ENCODE measurements around the gene STK32B. TPM values are rescaled to one million over a fixed set of nuclear protein-coding genes. Genes with fewer than 3 reads are reported as not detected.

The STK32B gene
- total and polyA plus RNA-seq, 8 donors: 0.61 to 5.5 (median 3.1) TPM

- DNase-seq: no peak
- H3K9me3 ChIP-seq: peaks cover 0 to 22% (median 8%) of the 10 kb centered on the region in 4 donors
- no peak overlapping the region for H3K4me3 ChIP-seq
- 59 to 81% (median 69%) methylated on average over 5 of the region's 5 CpGs for WGBS, 5 donors
- H3K4me1 ChIP-seq: no peaks in the 10 kb centered on the region
- no peak overlapping the region for H3K27ac ChIP-seq
- peaks cover 0 to 24% (median 4%) of the 10 kb centered on the region in 4 donors for H3K36me3 ChIP-seq
- no peaks in the 10 kb centered on the region for H3K27me3 ChIP-seq
- intact Hi-C loops (cut with DNase I; ENCODE audit: low total_unique reads): no loop called here
- TF ChIP-seq CTCF (IDR thresholded peaks at IDR 0.05): no peak
- TF ChIP-seq EP300 (IDR thresholded peaks at IDR 0.05): no peak
- no peak for TF ChIP-seq POLR2AphosphoS5 (IDR thresholded peaks at IDR 0.05)
- TF ChIP-seq POLR2A (IDR thresholded peaks at IDR 0.05): no peak
These were observed 493.5 kb downstream of the STK32B start for GRCh38 chr4:5544762-5545161.

GRCh38 chr4:5545271-5545670 is 494.0 kb downstream of the STK32B start:
- no peak overlapping the region for H3K27ac ChIP-seq
- no peak for DNase-seq
- no peaks in the 10 kb centered on the region for H3K4me1 ChIP-seq
- H3K9me3 ChIP-seq: peaks cover 0 to 26% (median 10%) of the 10 kb centered on the region in 4 donors
- TF ChIP-seq CTCF (IDR thresholded peaks at IDR 0.05) (no peak), POLR2A (IDR thresholded peaks at IDR 0.05) (no peak), EP300 (IDR thresholded peaks at IDR 0.05) (no peak), POLR2AphosphoS5 (IDR thresholded peaks at IDR 0.05) (no peak)
- peaks cover 0 to 29% (median 4%) of the 10 kb centered on the region in 4 donors for H3K36me3 ChIP-seq
- 41 to 71% (median 68%) methylated on average over 2 of the region's 2 CpGs for WGBS, 5 donors
- no peaks in the 10 kb centered on the region for H3K27me3 ChIP-seq
- H3K4me3 ChIP-seq: no peak overlapping the region
- intact Hi-C loops (cut with DNase I; ENCODE audit: low total_unique reads): no loop called here

- Histone ChIP-seq H3K36me3 (peaks cover 0 to 38% (median 4%) of the 10 kb centered on the region in 4 donors), H3K27ac (no peak overlapping the region), H3K4me1 (no peaks in the 10 kb centered on the region), H3K4me3 (no peak overlapping the region), H3K27me3 (no peaks in the 10 kb centered on the region), H3K9me3 (peaks cover 0 to 31% (median 13%) of the 10 kb centered on the region in 4 donors)
- WGBS, 5 donors: 94 to 99% (median 96%) methylated on average over 8 to 12 of the region's 12 CpGs
- intact Hi-C loops (cut with DNase I; ENCODE audit: low total_unique reads): no loop called here
- DNase-seq: no peak
- TF ChIP-seq CTCF (IDR thresholded peaks at IDR 0.05): no peak
These were observed 496.5 kb downstream of the STK32B start for GRCh38 chr4:5547651-5548249.

Small RNA genes within 50 kb of the gene (small RNA-seq; reads per million reads assigned to genes)
- gene RF00019: 0 reads per million in 4 donors

Other genes with a start within 250 kb of the STK32B start
- gene MSX1, start 191.8 kb upstream of the STK32B start, total RNA-seq: 1 to 10 TPM in 1 of 5 donors, under 1 TPM in 1, not detected in 3; 0.55 to 6.5 TPM
- 1 to 10 TPM in 2 of 3 donors, under 1 TPM in 1; 0.85 to 1.8 (median 1.1) TPM for gene MSX1, start 191.8 kb upstream of the STK32B start, polyA plus RNA-seq
- 1 to 10 TPM in 2 of 5 donors, not detected in 3; 1.3 to 5.1 TPM for gene CYTL1, start 32.0 kb upstream of the STK32B start, total RNA-seq
- gene CYTL1, start 32.0 kb upstream of the STK32B start, polyA plus RNA-seq: 1 to 10 TPM in 2 of 3 donors, under 1 TPM in 1; 0.95 to 1.7 (median 1.4) TPM

Data from stomach (tissue), 9 donors.